ENCODE data around the gene ZNF91. TPM values are rescaled to one million over a fixed set of nuclear protein-coding genes. Genes with fewer than 3 reads are reported as not detected.

The ZNF91 gene
- total RNA-seq, 1 donor from 2014 or later, result 149 TPM

DNA sequence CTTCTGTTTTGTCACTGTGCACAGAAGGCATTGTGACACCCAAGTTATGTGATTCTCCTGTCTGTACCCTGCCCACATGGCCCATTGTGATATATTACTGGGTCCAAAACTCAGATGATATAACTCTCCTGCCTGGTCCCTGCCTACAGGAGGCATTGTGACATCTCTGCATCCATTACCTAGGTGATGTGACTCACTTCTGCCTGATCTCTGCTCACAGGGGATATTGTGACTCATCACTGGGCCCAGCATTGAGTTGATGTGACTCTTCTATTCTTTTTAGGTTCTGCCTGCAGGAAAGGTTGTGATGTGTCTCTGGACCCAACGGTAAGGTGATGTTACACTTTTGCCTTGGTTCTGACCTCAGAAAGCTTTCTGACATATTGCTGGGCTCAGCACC lies 77.1 kb downstream of the ZNF91 start:
- Mint-ChIP-seq H3K27me3 (no peaks in the 10 kb centered on the region), H3K4me1 (ENCODE audit: low read depth) (no peaks in the 10 kb centered on the region), H3K9me3 (ENCODE audit: low read depth) (peaks cover 11% of the 10 kb centered on the region), H3K4me3 (ENCODE audit: low read depth) (no peak overlapping the region), H3K27ac (no peak overlapping the region), H3K36me3 (ENCODE audit: insufficient read depth) (no peaks in the 10 kb centered on the region)
- TF ChIP-seq, protein P1, sequence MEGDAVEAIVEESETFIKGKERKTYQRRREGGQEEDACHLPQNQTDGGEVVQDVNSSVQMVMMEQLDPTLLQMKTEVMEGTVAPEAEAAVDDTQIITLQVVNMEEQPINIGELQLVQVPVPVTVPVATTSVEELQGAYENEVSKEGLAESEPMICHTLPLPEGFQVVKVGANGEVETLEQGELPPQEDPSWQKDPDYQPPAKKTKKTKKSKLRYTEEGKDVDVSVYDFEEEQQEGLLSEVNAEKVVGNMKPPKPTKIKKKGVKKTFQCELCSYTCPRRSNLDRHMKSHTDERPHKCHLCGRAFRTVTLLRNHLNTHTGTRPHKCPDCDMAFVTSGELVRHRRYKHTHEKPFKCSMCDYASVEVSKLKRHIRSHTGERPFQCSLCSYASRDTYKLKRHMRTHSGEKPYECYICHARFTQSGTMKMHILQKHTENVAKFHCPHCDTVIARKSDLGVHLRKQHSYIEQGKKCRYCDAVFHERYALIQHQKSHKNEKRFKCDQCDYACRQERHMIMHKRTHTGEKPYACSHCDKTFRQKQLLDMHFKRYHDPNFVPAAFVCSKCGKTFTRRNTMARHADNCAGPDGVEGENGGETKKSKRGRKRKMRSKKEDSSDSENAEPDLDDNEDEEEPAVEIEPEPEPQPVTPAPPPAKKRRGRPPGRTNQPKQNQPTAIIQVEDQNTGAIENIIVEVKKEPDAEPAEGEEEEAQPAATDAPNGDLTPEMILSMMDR (IDR thresholded peaks at IDR 0.05; ENCODE audit: unreplicated experiment), result no peak
- DNase-seq (ENCODE audit: low spot score, unreplicated experiment), result no peak

DNA sequence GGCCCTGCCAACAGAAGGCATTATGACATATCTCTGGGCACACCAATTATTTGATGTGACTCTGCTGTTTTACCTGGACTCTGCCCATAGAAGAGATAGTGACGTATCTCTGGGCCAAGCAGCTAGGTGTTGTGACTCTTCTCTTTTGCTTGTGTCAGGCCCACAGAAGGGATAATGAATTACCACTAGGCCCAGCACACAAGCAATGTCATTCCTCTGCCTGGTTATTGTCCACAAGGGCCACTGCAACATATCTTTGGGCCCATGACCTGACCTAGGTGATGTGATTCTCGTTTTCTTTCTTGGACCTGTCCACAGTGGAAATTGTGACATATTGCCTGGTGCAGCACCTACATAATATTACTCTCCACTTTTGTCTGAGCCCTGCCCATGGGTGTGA lies 80.0 kb downstream of the ZNF91 start:
- no peaks in the 10 kb centered on the region for H3K36me3 Mint-ChIP-seq (ENCODE audit: insufficient read depth)
- H3K27me3 Mint-ChIP-seq, result no peaks in the 10 kb centered on the region
- TF ChIP-seq, protein P1 (IDR thresholded peaks at IDR 0.05; ENCODE audit: unreplicated experiment), result no peak
- H3K27ac Mint-ChIP-seq, result no peak overlapping the region
- H3K9me3 Mint-ChIP-seq (ENCODE audit: low read depth), result peaks cover 15% of the 10 kb centered on the region
- no peaks in the 10 kb centered on the region for H3K4me1 Mint-ChIP-seq (ENCODE audit: low read depth)
- no peak overlapping the region for H3K4me3 Mint-ChIP-seq (ENCODE audit: low read depth)
- DNase-seq (ENCODE audit: low spot score, unreplicated experiment), result no peak

GRCh38 chr19:23314505-23315251 lies 80.6 kb downstream of the ZNF91 start:
- no peak for DNase-seq (ENCODE audit: low spot score, unreplicated experiment)
- TF ChIP-seq, protein P1 (IDR thresholded peaks at IDR 0.05; ENCODE audit: unreplicated experiment), result no peak
- Mint-ChIP-seq H3K27ac (no peak overlapping the region), H3K36me3 (ENCODE audit: insufficient read depth) (no peaks in the 10 kb centered on the region), H3K4me1 (ENCODE audit: low read depth) (no peaks in the 10 kb centered on the region), H3K27me3 (no peaks in the 10 kb centered on the region), H3K4me3 (ENCODE audit: low read depth) (no peak overlapping the region), H3K9me3 (ENCODE audit: low read depth) (peaks cover 15% of the 10 kb centered on the region)

GRCh38 chr19:23313196-23313595 lies 82.1 kb downstream of the ZNF91 start:
- peaks cover 4% of the 10 kb centered on the region for H3K36me3 Mint-ChIP-seq (ENCODE audit: insufficient read depth)
- H3K27ac Mint-ChIP-seq, result no peak overlapping the region
- peaks cover 11% of the 10 kb centered on the region for H3K9me3 Mint-ChIP-seq (ENCODE audit: low read depth)

DNA sequence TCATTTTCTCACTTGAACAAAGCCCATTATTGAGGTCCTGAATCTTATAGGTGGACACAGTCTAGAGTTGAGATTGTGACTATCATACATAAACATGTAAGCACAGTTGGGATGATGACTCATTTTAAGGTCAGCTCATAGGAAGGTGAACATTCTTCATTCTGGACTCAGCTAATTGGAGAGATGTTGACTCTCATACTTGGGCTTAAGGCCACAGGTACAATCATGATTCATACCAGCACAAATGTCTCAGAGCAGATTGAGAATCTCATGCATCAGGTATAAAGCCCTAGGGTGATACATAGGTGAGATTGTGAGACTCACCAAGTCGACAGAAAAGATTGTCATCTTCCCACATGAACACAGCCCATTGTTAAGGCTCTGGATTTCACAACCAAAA lies 82.8 kb downstream of the ZNF91 start:
- Mint-ChIP-seq H3K27me3 (no peaks in the 10 kb centered on the region), H3K36me3 (ENCODE audit: insufficient read depth) (peaks cover 4% of the 10 kb centered on the region), H3K9me3 (ENCODE audit: low read depth) (peaks cover 7% of the 10 kb centered on the region), H3K4me3 (ENCODE audit: low read depth) (no peak overlapping the region), H3K4me1 (ENCODE audit: low read depth) (no peaks in the 10 kb centered on the region), H3K27ac (no peak overlapping the region)
- no peak for DNase-seq (ENCODE audit: low spot score, unreplicated experiment)
- TF ChIP-seq, protein P1 (IDR thresholded peaks at IDR 0.05; ENCODE audit: unreplicated experiment), result no peak

More at GRCh38 chr19:23313196-23313595, 82.1 kb downstream of the ZNF91 start:
- TF ChIP-seq, protein P1 (IDR thresholded peaks at IDR 0.05; ENCODE audit: unreplicated experiment), result no peak
- Mint-ChIP-seq H3K4me3 (ENCODE audit: low read depth) (no peak overlapping the region), H3K4me1 (ENCODE audit: low read depth) (no peaks in the 10 kb centered on the region), H3K27me3 (no peaks in the 10 kb centered on the region)
- DNase-seq (ENCODE audit: low spot score, unreplicated experiment), result no peak
